ENCODE results near the gene RRM2.

RRM2 gene

DNA sequence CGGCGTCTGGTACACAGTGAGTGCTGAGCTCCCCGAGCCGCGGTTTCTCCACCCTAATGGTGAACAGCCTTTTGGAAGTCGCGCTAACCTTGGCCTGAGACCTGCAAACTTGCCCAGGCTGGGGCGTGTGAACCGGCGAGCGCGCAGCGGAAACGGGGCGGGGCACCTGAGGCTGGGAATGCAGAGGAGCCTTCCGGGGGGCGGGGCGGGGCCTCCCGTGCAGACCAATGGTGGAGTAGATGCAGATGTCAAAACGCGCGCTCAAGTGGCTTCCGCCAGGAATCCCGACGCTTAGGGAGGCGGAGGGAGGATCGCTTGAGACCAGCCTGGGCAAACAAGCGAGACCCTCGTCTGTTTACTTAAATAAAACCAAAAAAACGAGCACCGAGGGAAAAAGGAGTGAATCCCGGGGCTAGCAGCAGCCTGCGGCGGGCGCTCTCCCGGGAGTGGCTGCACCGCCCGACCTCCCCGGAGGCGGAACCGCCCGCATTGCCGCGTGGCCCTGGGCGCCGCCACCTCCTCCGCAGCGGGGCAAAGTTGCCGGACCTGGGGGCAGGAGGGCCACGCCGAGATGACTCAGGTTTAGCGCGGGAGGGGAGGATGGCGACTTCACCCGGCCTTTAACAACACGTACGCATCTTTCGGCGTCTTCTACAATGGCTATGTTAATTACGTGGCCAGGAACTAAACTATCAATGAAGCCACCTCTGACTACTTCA lies 2.2 kb upstream of the RRM2 start:
- Histone ChIP-seq H3K27ac (replicated peaks) (peak overlapping the region; percentile 98), H3K27me3 (ENCODE audit: insufficient read depth, poor library complexity, severe bottlenecking) (no peaks in the 10 kb centered on the region), H3K4me3 (replicated peaks; ENCODE audit: insufficient read depth, low read length) (peak overlapping the region; percentile 63)
- DNase-seq (ENCODE audit: low read depth in 1 of 2, low spot score in 1 of 2): peak; percentile 94 to 98
- TF ChIP-seq GABPA (IDR thresholded peaks at IDR 0.05; ENCODE audit: low read depth) (peak; percentile 55), POLR2AphosphoS5 (IDR thresholded peaks at IDR 0.05; ENCODE audit: low read depth) (peak; percentile 90)
- TF ChIP-seq, protein P1, sequence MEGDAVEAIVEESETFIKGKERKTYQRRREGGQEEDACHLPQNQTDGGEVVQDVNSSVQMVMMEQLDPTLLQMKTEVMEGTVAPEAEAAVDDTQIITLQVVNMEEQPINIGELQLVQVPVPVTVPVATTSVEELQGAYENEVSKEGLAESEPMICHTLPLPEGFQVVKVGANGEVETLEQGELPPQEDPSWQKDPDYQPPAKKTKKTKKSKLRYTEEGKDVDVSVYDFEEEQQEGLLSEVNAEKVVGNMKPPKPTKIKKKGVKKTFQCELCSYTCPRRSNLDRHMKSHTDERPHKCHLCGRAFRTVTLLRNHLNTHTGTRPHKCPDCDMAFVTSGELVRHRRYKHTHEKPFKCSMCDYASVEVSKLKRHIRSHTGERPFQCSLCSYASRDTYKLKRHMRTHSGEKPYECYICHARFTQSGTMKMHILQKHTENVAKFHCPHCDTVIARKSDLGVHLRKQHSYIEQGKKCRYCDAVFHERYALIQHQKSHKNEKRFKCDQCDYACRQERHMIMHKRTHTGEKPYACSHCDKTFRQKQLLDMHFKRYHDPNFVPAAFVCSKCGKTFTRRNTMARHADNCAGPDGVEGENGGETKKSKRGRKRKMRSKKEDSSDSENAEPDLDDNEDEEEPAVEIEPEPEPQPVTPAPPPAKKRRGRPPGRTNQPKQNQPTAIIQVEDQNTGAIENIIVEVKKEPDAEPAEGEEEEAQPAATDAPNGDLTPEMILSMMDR (IDR thresholded peaks at IDR 0.05; ENCODE audit: insufficient read depth, low read length): no peak

GRCh38 chr2:10120877-10121574 lies 1.5 kb upstream of the RRM2 start:
- Histone ChIP-seq H3K27ac (replicated peaks) (peak overlapping the region; percentile 98), H3K27me3 (ENCODE audit: insufficient read depth, poor library complexity, severe bottlenecking) (no peaks in the 10 kb centered on the region), H3K4me3 (replicated peaks; ENCODE audit: insufficient read depth, low read length) (peak overlapping the region; percentile 63)
- TF ChIP-seq GABPA (IDR thresholded peaks at IDR 0.05; ENCODE audit: low read depth) (no peak), SPI1 (IDR thresholded peaks at IDR 0.05; ENCODE audit: borderline replicate concordance, low read depth) (no peak), REST (IDR thresholded peaks at IDR 0.05; ENCODE audit: insufficient replicate concordance, low read depth) (no peak), POLR2AphosphoS5 (IDR thresholded peaks at IDR 0.05; ENCODE audit: low read depth) (no peak)
- TF ChIP-seq, protein P1 (IDR thresholded peaks at IDR 0.05; ENCODE audit: insufficient read depth, low read length): no peak
- DNase-seq (ENCODE audit: low read depth in 1 of 2, low spot score in 1 of 2): no peak

DNA sequence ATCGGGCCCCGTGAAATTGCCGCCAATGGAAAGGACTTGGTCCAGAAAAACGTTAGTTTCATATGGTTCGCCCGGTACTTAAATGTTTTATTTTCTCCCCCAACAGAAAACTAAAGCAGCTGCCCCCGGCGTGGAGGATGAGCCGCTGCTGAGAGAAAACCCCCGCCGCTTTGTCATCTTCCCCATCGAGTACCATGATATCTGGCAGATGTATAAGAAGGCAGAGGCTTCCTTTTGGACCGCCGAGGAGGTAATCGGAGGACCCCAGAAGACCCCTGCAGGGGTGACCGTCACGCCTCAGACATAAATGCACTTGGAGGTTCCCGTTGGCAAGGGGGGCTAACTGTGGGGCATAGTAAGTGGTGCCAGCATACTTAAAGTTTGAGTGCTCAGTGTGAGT lies 742 bp downstream of the RRM2 start:
- DNase-seq (ENCODE audit: low read depth in 1 of 2, low spot score in 1 of 2): no peak
- H3K27me3 ChIP-seq (ENCODE audit: insufficient read depth, poor library complexity, severe bottlenecking): no peaks in the 10 kb centered on the region
- no peak for TF ChIP-seq REST (IDR thresholded peaks at IDR 0.05; ENCODE audit: insufficient replicate concordance, low read depth)
- no peak for TF ChIP-seq POLR2AphosphoS5 (IDR thresholded peaks at IDR 0.05; ENCODE audit: low read depth)
- TF ChIP-seq GABPA (IDR thresholded peaks at IDR 0.05; ENCODE audit: low read depth): no peak
- TF ChIP-seq, protein P1 (IDR thresholded peaks at IDR 0.05; ENCODE audit: insufficient read depth, low read length): no peak
- H3K4me3 ChIP-seq (replicated peaks; ENCODE audit: insufficient read depth, low read length): peak overlapping the region; percentile 63
- H3K27ac ChIP-seq (replicated peaks): peak overlapping the region; percentile 98
